H9 (cell line): ENCODE results near the gene SPTBN5. TPM values are rescaled to one million over a fixed set of nuclear protein-coding genes. Genes with fewer than 3 reads are reported as not detected.

Source experiments
- DNase-seq: peaks from one replicate; pipeline ENCODE4 v3.0.0-alpha.2; 2017
- H2AFZ ChIP-seq: one replicate; pipeline ENCODE4 v1.6.1; 2013; ENCODE audit warnings: mild to moderate bottlenecking, low read length, control low read depth, moderate library complexity
- H2AK5ac ChIP-seq: 2 replicates; pipeline ENCODE4 v1.6.1; 2013; ENCODE audit warnings: low read length, control low read depth, mixed read lengths; ENCODE audit not compliant: insufficient read length
- H2BK120ac ChIP-seq: one replicate; pipeline ENCODE4 v1.6.1; 2013; ENCODE audit warnings: low read depth, mild to moderate bottlenecking, low read length, control low read depth, inconsistent platforms; ENCODE audit not compliant: poor library complexity, severe bottlenecking
- H2BK12ac ChIP-seq: 2 replicates; pipeline ENCODE4 v1.6.1; 2013; ENCODE audit warnings: low read length, control low read depth, mixed read lengths, low read depth; ENCODE audit not compliant: insufficient read length
- H2BK15ac ChIP-seq: 2 replicates; pipeline ENCODE4 v1.6.1; 2013; ENCODE audit warnings: low read depth, low read length, control low read depth
- H2BK20ac ChIP-seq: one replicate; pipeline ENCODE4 v1.6.1; 2013; ENCODE audit warnings: low read depth, mild to moderate bottlenecking, low read length, control low read depth, inconsistent platforms; ENCODE audit not compliant: poor library complexity, severe bottlenecking
- H2BK5ac ChIP-seq: 2 replicates; pipeline ENCODE4 v1.6.1; 2013; ENCODE audit warnings: low read length, control low read depth, mixed read lengths; ENCODE audit not compliant: insufficient read length
- H3K14ac ChIP-seq: 2 replicates; pipeline ENCODE4 v1.6.1; 2013; ENCODE audit warnings: low read length, control low read depth; ENCODE audit not compliant: insufficient read depth
- H3K18ac ChIP-seq: 2 replicates; pipeline ENCODE4 v1.6.1; 2013; ENCODE audit warnings: low read depth, mild to moderate bottlenecking, mixed read lengths, low read length, control low read depth; ENCODE audit not compliant: insufficient read length
- H3K23ac ChIP-seq: 2 replicates; pipeline ENCODE4 v1.6.1; 2013; ENCODE audit warnings: low read length, control low read depth, mixed read lengths, low read depth; ENCODE audit not compliant: insufficient read length
- H3K23me2 ChIP-seq: 2 replicates; pipeline ENCODE4 v1.6.1; 2013; ENCODE audit warnings: low read depth, mild to moderate bottlenecking, mixed read lengths, low read length, control low read depth; ENCODE audit not compliant: insufficient read length, poor library complexity, severe bottlenecking
- H3K27ac ChIP-seq: 2 replicates; pipeline ENCODE4 v1.5.1; 2013; ENCODE audit warnings: low read length, control low read depth, mixed read lengths, low read depth; ENCODE audit not compliant: insufficient read length
- H3K27me3 ChIP-seq: 2 replicates; pipeline ENCODE4 v1.6.1; 2013; ENCODE audit warnings: low read length, control low read depth, inconsistent platforms; ENCODE audit not compliant: insufficient read depth
- H3K4ac ChIP-seq: 2 replicates; pipeline ENCODE4 v1.6.1; 2013; ENCODE audit warnings: low read depth, mild to moderate bottlenecking, control low read depth, inconsistent platforms, low read length, moderate library complexity
- H3K4me1 ChIP-seq: 2 replicates; pipeline ENCODE4 v1.6.1; 2013; ENCODE audit warnings: low read length, control low read depth, inconsistent platforms; ENCODE audit not compliant: insufficient read depth
- H3K4me2 ChIP-seq: 2 replicates; pipeline ENCODE4 v1.6.1; 2013; ENCODE audit warnings: low read length, control low read depth, mixed read lengths; ENCODE audit not compliant: insufficient read length, insufficient read depth
- H3K56ac ChIP-seq: 2 replicates; pipeline ENCODE4 v1.6.1; 2013; ENCODE audit warnings: low read depth, mild to moderate bottlenecking, mixed read lengths, low read length, control low read depth; ENCODE audit not compliant: insufficient read length
- H3K79me1 ChIP-seq: 2 replicates; pipeline ENCODE4 v1.6.1; 2013; ENCODE audit warnings: low read depth, mild to moderate bottlenecking, moderate library complexity, low read length, control low read depth, inconsistent platforms; ENCODE audit not compliant: insufficient read depth, poor library complexity, severe bottlenecking
- H3K79me2 ChIP-seq: 2 replicates; pipeline ENCODE4 v1.6.1; 2013; ENCODE audit warnings: low read length, control low read depth, inconsistent platforms; ENCODE audit not compliant: insufficient read depth
- H3K9ac ChIP-seq: 2 replicates; pipeline ENCODE4 v1.6.1; 2013; ENCODE audit warnings: low read length, control low read depth, mixed read lengths; ENCODE audit not compliant: insufficient read length; ENCODE audit errors: extremely low read depth
- H3K9me3 ChIP-seq: one replicate; pipeline ENCODE4 v1.6.1; 2013; ENCODE audit warnings: low read depth, low read length, inconsistent platforms; ENCODE audit not compliant: control insufficient read depth
- H3T11ph ChIP-seq: one replicate; pipeline ENCODE4 v1.6.1; 2013; ENCODE audit warnings: mild to moderate bottlenecking, low read length, control low read depth, inconsistent platforms
- H4K20me1 ChIP-seq: one replicate; pipeline ENCODE4 v1.6.1; 2013; ENCODE audit not compliant: control insufficient read depth, insufficient read length, insufficient read depth
- H4K5ac ChIP-seq: 2 replicates; pipeline ENCODE4 v1.6.1; 2013; ENCODE audit warnings: low read depth, mild to moderate bottlenecking, mixed read lengths, low read length, control low read depth; ENCODE audit not compliant: insufficient read length
- H4K8ac ChIP-seq: replicated peaks from 2 replicates; pipeline ENCODE4 v1.6.1; 2013; ENCODE audit warnings: low read length, control low read depth, mixed read lengths, low read depth; ENCODE audit not compliant: insufficient read length
- H4K91ac ChIP-seq: 2 replicates; pipeline ENCODE4 v1.6.1; 2013; ENCODE audit warnings: low read depth, mild to moderate bottlenecking, moderate library complexity, mixed read lengths, low read length, control low read depth; ENCODE audit not compliant: insufficient read length
- H3K27ac Mint-ChIP-seq, 3 experiments: 2 replicates in 2 of 3; 3 replicates in 1 of 3; pipeline ENCODE4 v1.8.0; 2020 to 2021; ENCODE audit warnings: mixed read lengths in 3 of 3, mild to moderate bottlenecking in 1 of 3, moderate library complexity in 1 of 3
- H3K27me3 Mint-ChIP-seq: 2 replicates; pipeline ENCODE4 v1.8.0; 2021; ENCODE audit warnings: low read depth, mild to moderate bottlenecking, moderate library complexity, mixed read lengths
- H3K36me3 Mint-ChIP-seq, 3 experiments: 2 replicates in 2 of 3; 3 replicates in 1 of 3; pipeline ENCODE4 v1.8.0; 2020 to 2021; ENCODE audit warnings: low read depth in 3 of 3, mixed read lengths in 3 of 3; ENCODE audit not compliant: insufficient read depth in 1 of 3
- H3K4me1 Mint-ChIP-seq, 2 experiments: 2 replicates each; pipeline ENCODE4 v1.8.0; 2020; ENCODE audit warnings: mixed read lengths in 2 of 2
- H3K4me3 Mint-ChIP-seq, 2 experiments: 2 replicates in 1 of 2; 3 replicates in 1 of 2; pipeline ENCODE4 v1.8.0; 2020 to 2021; ENCODE audit warnings: mild to moderate bottlenecking in 2 of 2, mixed read lengths in 2 of 2, moderate library complexity in 1 of 2
- H3K9me3 Mint-ChIP-seq, 2 experiments: 2 replicates in 1 of 2; 3 replicates in 1 of 2; pipeline ENCODE4 v1.8.0; 2020; ENCODE audit warnings: mild to moderate bottlenecking in 2 of 2, mixed read lengths in 2 of 2, moderate library complexity in 1 of 2
- WGBS: extraction: QIAGEN DNeasy Blood & Tissue Kit; methylation state at CpG from one replicate; pipeline ENCODE4 v1.1.7; 2013; ENCODE audit warnings: missing lambda C conversion rate, low lambda C conversion rate, mixed read lengths; ENCODE audit not compliant: insufficient read length; ENCODE audit errors: extremely low coverage; 5-methylcytosine and 5-hydroxymethylcytosine counted together
- total RNA-seq: library from RNA; stranded (reverse); gene quantifications from 2 replicates; pipeline ENCODE4 v1.2.1, GENCODE V29; 2021
- TF ChIP-seq, protein P1 (sequence below): fragments of 200-600 bp; sonication (generic); conservative IDR thresholded peaks from 3 replicates; pipeline ENCODE4 v1.8.0; 2021; ENCODE audit warnings: antibody characterized with exemption, mild to moderate bottlenecking

SPTBN5 gene
- total RNA-seq, 1 experiment from 2014 or later: 0.90 TPM

DNA sequence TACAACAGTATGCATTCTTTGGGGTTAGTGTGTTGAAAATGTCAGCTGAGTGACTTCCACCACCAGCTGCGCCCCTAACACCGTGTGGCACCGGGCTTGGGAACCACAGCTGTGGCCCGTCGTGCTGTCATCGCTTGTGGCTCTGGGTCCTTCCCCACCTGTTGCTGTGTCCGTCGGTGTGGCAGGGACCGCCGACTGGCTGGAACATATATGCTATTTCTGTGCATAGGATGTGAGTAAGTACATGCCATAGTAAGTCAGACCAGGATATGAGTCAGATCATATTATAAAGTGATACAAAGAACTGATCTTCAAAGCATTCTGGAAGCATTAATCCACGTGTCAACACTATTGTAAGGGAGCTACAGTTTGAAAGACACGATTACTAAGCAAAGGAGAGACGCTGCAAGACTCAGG is 46.6 kb upstream of the SPTBN5 start:
- Histone ChIP-seq H3K4ac (no peak overlapping the region), H3K79me1 (no peaks in the 10 kb centered on the region), H2BK20ac (no peak overlapping the region), H3K27ac (no peak overlapping the region), H3K56ac (no peak overlapping the region), H3K23ac (no peak overlapping the region), H3K4me1 (no peaks in the 10 kb centered on the region), H3K4me2 (no peak overlapping the region), H2AK5ac (no peak overlapping the region), H3K79me2 (no peaks in the 10 kb centered on the region), H4K91ac (no peak overlapping the region), H3K9ac (no peak overlapping the region), H4K8ac (no peak overlapping the region), H4K20me1 (no peaks in the 10 kb centered on the region), H4K5ac (no peak overlapping the region), H3K18ac (no peak overlapping the region), H3K27me3 (no peaks in the 10 kb centered on the region), H2BK5ac (no peak overlapping the region), H3K9me3 (no peaks in the 10 kb centered on the region), H3K23me2 (no peaks in the 10 kb centered on the region), H2BK120ac (no peak overlapping the region), H2AFZ (no peak overlapping the region), H2BK15ac (no peak overlapping the region), H3T11ph (no peak overlapping the region), H3K14ac (no peak overlapping the region), H2BK12ac (no peak overlapping the region)
- peaks cover 7 to 33% (median 28%) of the 10 kb centered on the region in 3 experiments; a peak in 6 of 7 replicates for H3K36me3 Mint-ChIP-seq
- TF ChIP-seq, protein P1, sequence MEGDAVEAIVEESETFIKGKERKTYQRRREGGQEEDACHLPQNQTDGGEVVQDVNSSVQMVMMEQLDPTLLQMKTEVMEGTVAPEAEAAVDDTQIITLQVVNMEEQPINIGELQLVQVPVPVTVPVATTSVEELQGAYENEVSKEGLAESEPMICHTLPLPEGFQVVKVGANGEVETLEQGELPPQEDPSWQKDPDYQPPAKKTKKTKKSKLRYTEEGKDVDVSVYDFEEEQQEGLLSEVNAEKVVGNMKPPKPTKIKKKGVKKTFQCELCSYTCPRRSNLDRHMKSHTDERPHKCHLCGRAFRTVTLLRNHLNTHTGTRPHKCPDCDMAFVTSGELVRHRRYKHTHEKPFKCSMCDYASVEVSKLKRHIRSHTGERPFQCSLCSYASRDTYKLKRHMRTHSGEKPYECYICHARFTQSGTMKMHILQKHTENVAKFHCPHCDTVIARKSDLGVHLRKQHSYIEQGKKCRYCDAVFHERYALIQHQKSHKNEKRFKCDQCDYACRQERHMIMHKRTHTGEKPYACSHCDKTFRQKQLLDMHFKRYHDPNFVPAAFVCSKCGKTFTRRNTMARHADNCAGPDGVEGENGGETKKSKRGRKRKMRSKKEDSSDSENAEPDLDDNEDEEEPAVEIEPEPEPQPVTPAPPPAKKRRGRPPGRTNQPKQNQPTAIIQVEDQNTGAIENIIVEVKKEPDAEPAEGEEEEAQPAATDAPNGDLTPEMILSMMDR: no peak
- H3K9me3 Mint-ChIP-seq: no peaks in the 10 kb centered on the region
- no peak overlapping the region for H3K27ac Mint-ChIP-seq
- no peak overlapping the region for H3K4me3 Mint-ChIP-seq
- peaks cover 3 to 23% of the 10 kb centered on the region in 2 experiments; a peak in 3 of 4 replicates for H3K4me1 Mint-ChIP-seq
- WGBS: no CpG with 5 or more reads among the region's 13 CpGs
- H3K27me3 Mint-ChIP-seq: no peaks in the 10 kb centered on the region
- DNase-seq: no peak
